GM12892 (cell line): Measurements from ENCODE around the gene PPRC1.

Source experiments
- POLR2A ChIP-seq: IDR thresholded peaks from 2 replicates; pipeline ENCODE4 v1.6.1; 2011; ENCODE audit warnings: low read depth, low read length, control low read depth
- TAF1 ChIP-seq: IDR thresholded peaks from 2 replicates; pipeline ENCODE4 v1.6.1; 2011; ENCODE audit warnings: low read depth, mild to moderate bottlenecking, control low read depth, low read length, borderline replicate concordance

DNA sequence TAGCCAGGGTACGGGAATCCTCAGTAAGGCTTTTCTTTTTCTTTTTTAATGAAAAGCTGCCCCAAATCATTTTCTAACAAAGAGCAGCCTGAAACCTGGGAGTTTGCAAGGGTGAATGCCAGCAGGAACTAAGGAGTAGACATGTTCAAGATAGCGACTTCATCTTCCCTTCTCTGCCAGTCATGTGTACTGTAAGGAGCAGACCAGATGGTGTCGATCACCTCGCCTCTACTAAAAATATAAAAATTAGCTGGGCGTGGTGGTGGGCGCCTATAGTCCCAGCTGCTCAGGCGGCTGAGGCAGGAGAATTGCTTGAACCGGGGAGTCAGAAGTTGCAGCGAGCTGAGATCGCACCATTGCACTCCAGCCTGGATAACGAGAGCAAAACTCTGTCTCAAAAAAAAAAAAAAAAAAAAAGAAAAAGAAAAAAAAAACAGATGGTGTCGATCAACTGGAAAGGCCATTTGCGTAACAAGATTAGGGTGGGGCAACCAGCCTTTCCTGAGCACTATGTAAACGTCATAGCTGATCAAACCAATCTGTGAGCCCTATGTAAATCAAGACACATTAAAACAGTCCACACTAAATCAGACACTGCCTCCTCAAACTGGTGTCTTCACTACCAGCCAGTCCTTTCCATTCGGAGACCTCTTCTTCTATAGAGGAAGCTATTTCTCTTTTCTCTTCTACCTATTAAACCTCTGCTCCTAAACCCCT is 53.1 kb downstream of the PPRC1 start:
- TF ChIP-seq TAF1, result no peak
- no peak for TF ChIP-seq POLR2A
